ENCODE measurements around the gene SUPT20H. TPM values are rescaled to one million over a fixed set of nuclear protein-coding genes. Genes with fewer than 3 reads are reported as not detected.

SUPT20H gene
- total and polyA plus RNA-seq, 2 donors from 2014 or later = 20.7 to 61.6 TPM

DNA sequence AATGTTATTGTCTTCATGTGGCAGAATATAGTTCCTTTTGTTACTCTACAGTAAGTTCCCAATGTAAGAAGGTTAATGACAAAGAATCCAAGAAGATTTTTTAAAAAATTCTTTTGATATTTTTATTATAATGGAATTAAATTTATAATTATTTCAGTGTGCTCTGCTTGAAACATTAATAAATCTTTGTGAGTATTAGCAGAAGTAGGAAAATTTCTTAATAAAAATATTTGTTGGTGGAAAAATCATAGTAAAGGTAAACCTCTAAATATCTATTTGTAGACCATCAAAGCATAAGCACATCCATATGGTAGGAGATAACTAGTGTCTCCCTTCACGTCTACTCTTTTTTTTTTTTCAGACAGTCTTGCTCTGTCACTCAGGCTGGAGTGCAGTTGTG, 41.7 kb upstream of the SUPT20H start:
- Histone ChIP-seq H3K27ac (ENCODE audit: low read depth in 2 of 2, low read length in 2 of 2) (no peak overlapping the region), H3K36me3 (ENCODE audit: control insufficient read depth in 2 of 3, insufficient read depth in 3 of 3, low read length in 3 of 3) (no peaks in the 10 kb centered on the region), H3K4me1 (ENCODE audit: control insufficient read depth in 2 of 3, insufficient read depth in 2 of 3, low read depth in 1 of 3, low read length in 3 of 3) (no peaks in the 10 kb centered on the region), H3K4me3 (ENCODE audit: low read length in 3 of 3) (no peak overlapping the region), H3K27me3 (ENCODE audit: control insufficient read depth, insufficient read depth, low read length) (no peaks in the 10 kb centered on the region), H3K9ac (ENCODE audit: low read length in 3 of 3) (no peak overlapping the region), H3K9me3 (ENCODE audit: control insufficient read depth in 2 of 3, insufficient read depth in 1 of 3, low read length in 3 of 3) (no peaks in the 10 kb centered on the region)
- FAIRE-seq (no peak), DNase-seq (no peak)
- TF ChIP-seq, protein P1, sequence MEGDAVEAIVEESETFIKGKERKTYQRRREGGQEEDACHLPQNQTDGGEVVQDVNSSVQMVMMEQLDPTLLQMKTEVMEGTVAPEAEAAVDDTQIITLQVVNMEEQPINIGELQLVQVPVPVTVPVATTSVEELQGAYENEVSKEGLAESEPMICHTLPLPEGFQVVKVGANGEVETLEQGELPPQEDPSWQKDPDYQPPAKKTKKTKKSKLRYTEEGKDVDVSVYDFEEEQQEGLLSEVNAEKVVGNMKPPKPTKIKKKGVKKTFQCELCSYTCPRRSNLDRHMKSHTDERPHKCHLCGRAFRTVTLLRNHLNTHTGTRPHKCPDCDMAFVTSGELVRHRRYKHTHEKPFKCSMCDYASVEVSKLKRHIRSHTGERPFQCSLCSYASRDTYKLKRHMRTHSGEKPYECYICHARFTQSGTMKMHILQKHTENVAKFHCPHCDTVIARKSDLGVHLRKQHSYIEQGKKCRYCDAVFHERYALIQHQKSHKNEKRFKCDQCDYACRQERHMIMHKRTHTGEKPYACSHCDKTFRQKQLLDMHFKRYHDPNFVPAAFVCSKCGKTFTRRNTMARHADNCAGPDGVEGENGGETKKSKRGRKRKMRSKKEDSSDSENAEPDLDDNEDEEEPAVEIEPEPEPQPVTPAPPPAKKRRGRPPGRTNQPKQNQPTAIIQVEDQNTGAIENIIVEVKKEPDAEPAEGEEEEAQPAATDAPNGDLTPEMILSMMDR (IDR thresholded peaks at IDR 0.05; ENCODE audit: borderline replicate concordance, extremely low read depth, insufficient read depth) = no peak
- intact Hi-C loops (cut with DNase I) = no loop called here

DNA sequence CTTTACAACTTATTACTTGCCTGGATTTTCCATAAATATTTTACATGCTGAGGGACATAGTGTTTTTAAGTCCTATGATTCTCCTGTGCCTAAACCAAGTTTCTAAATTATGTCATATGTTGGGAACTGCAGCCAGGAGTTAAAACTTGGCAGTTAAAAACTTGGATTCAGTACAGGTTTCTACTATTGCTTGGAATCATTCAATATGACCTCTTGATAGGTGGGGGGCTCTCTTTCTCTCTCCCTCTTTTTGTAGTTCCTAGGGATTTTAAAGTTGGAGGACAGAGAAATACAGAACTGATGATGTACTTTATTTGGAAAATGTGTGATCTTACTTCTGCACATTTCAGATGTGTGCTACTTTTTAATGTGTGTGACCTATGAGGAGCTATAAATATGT, 41.2 kb upstream of the SUPT20H start:
- no peaks in the 10 kb centered on the region for H3K9me3 ChIP-seq (ENCODE audit: control insufficient read depth in 2 of 3, insufficient read depth in 1 of 3, low read length in 3 of 3)
- H3K36me3 ChIP-seq (ENCODE audit: control insufficient read depth in 2 of 3, insufficient read depth in 3 of 3, low read length in 3 of 3) = no peaks in the 10 kb centered on the region
- DNase-seq = no peak
- intact Hi-C loops (cut with DNase I) = no loop called here
- TF ChIP-seq, protein P1 (IDR thresholded peaks at IDR 0.05; ENCODE audit: borderline replicate concordance, extremely low read depth, insufficient read depth) = no peak
- H3K27ac ChIP-seq (ENCODE audit: low read depth in 2 of 2, low read length in 2 of 2) = no peak overlapping the region
- H3K4me1 ChIP-seq (ENCODE audit: control insufficient read depth in 2 of 3, insufficient read depth in 2 of 3, low read depth in 1 of 3, low read length in 3 of 3) = no peaks in the 10 kb centered on the region
- no peak overlapping the region for H3K9ac ChIP-seq (ENCODE audit: low read length in 3 of 3)
- FAIRE-seq = no peak
- no peak overlapping the region for H3K4me3 ChIP-seq (ENCODE audit: low read length in 3 of 3)
- H3K27me3 ChIP-seq (ENCODE audit: control insufficient read depth, insufficient read depth, low read length) = no peaks in the 10 kb centered on the region

DNA sequence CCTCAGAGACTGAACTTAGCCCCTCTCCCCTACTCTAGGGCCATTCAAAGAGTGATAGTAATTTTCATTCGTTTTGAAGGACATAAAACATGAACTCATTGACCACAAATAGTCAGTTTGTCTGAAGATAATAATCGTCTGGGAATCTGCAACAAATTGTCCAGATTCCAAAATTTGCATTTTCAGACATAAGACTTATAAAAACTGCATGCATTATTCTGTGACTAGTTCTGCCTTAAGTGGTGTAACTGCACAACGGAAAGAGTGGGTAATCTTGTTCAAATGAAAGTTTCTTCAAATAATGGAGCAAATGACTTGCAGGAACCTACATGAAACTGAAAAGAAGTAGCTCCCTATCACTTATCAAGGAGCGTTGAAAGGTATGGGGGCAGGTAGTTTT, 37.6 kb upstream of the SUPT20H start:
- H3K27me3 ChIP-seq (ENCODE audit: control insufficient read depth, insufficient read depth, low read length) = no peaks in the 10 kb centered on the region
- no peak overlapping the region for H3K9ac ChIP-seq (ENCODE audit: low read length in 3 of 3)
- DNase-seq (no peak), FAIRE-seq (no peak)
- no peaks in the 10 kb centered on the region for H3K4me1 ChIP-seq (ENCODE audit: control insufficient read depth in 2 of 3, insufficient read depth in 2 of 3, low read depth in 1 of 3, low read length in 3 of 3)
- no peak overlapping the region for H3K4me3 ChIP-seq (ENCODE audit: low read length in 3 of 3)
- no peak overlapping the region for H3K27ac ChIP-seq (ENCODE audit: low read depth in 2 of 2, low read length in 2 of 2)
- no peaks in the 10 kb centered on the region for H3K36me3 ChIP-seq (ENCODE audit: control insufficient read depth in 2 of 3, insufficient read depth in 3 of 3, low read length in 3 of 3)
- no peaks in the 10 kb centered on the region for H3K9me3 ChIP-seq (ENCODE audit: control insufficient read depth in 2 of 3, insufficient read depth in 1 of 3, low read length in 3 of 3)
- TF ChIP-seq, protein P1 (IDR thresholded peaks at IDR 0.05; ENCODE audit: borderline replicate concordance, extremely low read depth, insufficient read depth) = no peak
- intact Hi-C loops (cut with DNase I) = no loop called here

DNA sequence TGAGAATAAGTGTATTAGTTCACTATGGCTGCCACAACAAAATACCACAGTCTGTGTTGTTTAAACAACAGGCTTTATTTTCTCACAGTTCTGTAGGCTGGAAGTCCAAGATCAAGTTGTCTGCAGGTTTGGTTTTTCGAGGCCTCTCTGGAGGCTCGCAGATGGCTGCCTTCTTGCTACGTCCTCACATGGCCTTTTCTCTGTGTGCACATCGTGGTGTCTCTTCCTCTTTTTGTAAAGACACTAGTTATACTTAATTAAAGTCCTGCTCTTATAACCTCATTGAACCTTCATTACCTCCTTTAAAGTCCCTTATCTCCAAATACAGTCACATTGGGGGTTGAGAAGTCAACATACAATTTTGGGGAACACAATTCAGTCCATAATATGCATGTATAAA, 35.4 kb upstream of the SUPT20H start:
- no peaks in the 10 kb centered on the region for H3K9me3 ChIP-seq (ENCODE audit: control insufficient read depth in 2 of 3, insufficient read depth in 1 of 3, low read length in 3 of 3)
- TF ChIP-seq, protein P1 (IDR thresholded peaks at IDR 0.05; ENCODE audit: borderline replicate concordance, extremely low read depth, insufficient read depth) = no peak
- no peak for FAIRE-seq

More for the DNA sequence above, 35.4 kb upstream of the SUPT20H start:
- no peak overlapping the region for H3K9ac ChIP-seq (ENCODE audit: low read length in 3 of 3)
- DNase-seq = no peak
- no peaks in the 10 kb centered on the region for H3K36me3 ChIP-seq (ENCODE audit: control insufficient read depth in 2 of 3, insufficient read depth in 3 of 3, low read length in 3 of 3)
- no peaks in the 10 kb centered on the region for H3K4me1 ChIP-seq (ENCODE audit: control insufficient read depth in 2 of 3, insufficient read depth in 2 of 3, low read depth in 1 of 3, low read length in 3 of 3)
- no peak overlapping the region for H3K27ac ChIP-seq (ENCODE audit: low read depth in 2 of 2, low read length in 2 of 2)
- no peaks in the 10 kb centered on the region for H3K27me3 ChIP-seq (ENCODE audit: control insufficient read depth, insufficient read depth, low read length)
- no peak overlapping the region for H3K4me3 ChIP-seq (ENCODE audit: low read length in 3 of 3)
- intact Hi-C loops (cut with DNase I) = no loop called here
